ENCODE results near the gene CYRIA.

The CYRIA gene

DNA sequence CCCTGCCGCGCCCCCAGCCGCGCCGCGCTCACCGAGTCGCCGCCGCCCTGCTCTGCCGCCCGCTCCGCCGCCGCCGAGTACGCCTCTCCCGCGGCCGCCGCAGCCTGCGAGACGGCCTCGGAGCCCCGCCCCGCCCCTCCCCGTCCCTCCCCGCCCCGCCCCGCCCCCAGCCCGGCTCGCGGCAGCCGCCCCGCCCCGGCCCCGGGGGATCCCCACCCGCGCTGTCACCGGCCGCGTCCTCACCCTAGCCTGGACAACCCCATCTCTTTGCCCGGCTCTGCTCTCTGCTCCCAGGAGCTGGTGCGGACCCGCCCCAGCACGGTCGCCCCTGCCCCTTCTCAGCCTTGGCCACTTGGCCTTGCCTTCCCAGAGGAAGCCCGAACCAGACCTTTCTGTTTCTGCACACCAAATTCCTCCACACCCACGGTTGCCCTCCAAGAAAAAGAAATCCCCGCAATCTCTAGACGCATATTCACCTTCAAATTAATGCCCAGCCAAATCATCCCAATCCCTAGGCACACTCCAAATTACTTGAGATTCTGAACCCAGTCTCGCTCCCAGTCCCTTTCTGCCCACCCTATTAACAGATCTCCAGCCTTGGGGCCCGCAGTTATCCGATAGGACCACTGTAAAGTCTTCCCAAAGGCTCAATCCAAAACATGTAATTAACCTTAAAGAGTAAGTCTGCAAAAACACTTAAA, at the start of gene CYRIA:
TSS of gene CYRIA (minus strand) at position 87 of the 701 bp plus-strand sequence. CDS start 77,715 bp downstream, outside the sequence.
- peak in 1 of 3 experiments; percentile 26 for DNase-seq (ENCODE audit: low read depth in 3 of 3)

- DNase-seq (ENCODE audit: low read depth in 3 of 3) = no peak
Observed at GRCh38 chr2:16713011-16713423, 47.4 kb upstream of the CYRIA start.

- no peak for DNase-seq (ENCODE audit: low read depth in 3 of 3)
Observed at GRCh38 chr2:16709769-16710168, 44.1 kb upstream of the CYRIA start.

- DNase-seq (ENCODE audit: low read depth in 3 of 3) = no peak
Observed at GRCh38 chr2:16708173-16708572, 42.5 kb upstream of the CYRIA start.

DNA sequence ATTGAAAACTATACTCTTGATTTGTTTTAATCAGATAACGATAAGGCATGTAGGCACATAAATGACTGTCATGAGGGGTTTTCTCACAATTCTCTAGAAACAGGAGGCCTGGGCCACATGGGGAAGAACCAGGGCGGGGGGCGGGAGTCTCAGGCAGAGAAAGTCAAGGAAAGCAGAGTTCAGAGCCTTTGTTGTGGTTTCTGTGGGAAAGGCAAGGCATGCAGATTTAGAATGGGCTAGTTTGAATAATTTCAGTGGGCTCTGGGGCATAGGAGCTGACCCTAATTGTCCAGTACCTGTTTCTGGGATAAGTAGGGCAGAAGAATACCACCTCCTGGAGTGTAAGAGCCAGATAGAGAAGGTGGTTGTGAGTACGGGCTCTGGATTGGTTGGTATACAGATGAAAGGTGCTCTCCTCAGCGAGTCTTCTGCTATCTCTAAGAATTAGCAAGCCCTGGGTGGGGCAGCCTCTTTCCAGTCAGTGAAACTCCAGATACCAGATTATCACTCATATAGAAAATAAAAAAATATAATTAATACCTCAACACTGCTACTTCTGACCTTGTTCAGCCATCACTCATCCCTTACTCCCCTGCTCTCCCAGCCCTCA, 41.5 kb upstream of the CYRIA start:
- DNase-seq (ENCODE audit: low read depth in 3 of 3) = no peak

DNA sequence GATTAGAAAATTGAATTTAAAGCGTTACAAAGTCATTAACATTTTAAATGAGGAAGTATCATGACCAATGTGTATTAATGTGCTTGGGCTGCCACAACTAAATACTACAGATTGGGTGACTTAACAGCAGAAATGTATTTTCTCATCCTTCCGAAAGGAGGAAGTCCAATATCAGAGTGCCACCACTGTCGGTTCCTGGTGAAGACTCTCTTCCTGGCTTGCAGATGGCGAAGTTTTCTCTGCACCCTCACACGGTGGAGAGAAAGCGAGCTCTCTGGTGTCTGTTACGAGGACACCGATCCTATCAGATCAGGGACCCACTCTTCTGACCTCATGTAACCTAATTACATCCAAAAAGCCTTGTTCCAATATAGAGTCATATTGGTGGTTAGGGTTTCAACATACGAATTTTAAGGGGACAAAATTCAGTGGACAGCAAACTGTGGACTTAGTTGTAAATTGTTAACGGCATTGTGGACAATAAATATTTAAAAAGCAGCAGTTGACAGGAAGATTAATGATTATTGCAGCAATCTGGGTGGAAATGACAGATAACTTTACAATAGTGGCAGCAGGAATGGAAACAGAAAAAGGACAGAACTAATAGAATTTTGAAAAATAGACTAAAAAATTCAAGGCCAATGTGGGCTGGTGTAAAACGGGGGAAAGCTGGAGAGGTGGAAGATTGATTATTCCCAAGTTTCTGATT, 35.1 kb upstream of the CYRIA start:
- DNase-seq (ENCODE audit: low read depth in 3 of 3) = no peak

- DNase-seq (ENCODE audit: low read depth in 3 of 3) = no peak
Observed at GRCh38 chr2:16693854-16694253, 28.2 kb upstream of the CYRIA start.

- no peak for DNase-seq (ENCODE audit: low read depth in 3 of 3)
Observed at GRCh38 chr2:16691261-16691660, 25.6 kb upstream of the CYRIA start.

DNA sequence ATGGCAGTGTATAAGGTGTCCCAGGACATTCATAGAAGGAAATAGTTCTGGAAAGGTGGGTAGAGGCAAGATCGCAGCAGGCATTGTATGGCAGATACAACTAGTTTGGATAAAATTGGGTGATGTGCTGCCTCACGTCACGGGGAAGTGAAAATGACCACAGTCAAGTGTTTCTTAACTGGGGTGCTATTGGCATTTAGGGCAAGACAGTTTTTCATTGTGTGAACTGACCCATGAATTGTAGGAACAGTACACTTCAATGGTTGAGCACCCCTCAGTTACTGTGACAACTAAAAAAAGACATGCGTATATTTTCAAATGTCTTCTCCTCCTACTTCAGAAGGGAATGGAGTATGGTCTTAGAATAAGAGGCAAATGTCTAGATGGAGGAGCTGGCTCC, 22.3 kb upstream of the CYRIA start:
- no peak for DNase-seq (ENCODE audit: low read depth in 3 of 3)

DNA sequence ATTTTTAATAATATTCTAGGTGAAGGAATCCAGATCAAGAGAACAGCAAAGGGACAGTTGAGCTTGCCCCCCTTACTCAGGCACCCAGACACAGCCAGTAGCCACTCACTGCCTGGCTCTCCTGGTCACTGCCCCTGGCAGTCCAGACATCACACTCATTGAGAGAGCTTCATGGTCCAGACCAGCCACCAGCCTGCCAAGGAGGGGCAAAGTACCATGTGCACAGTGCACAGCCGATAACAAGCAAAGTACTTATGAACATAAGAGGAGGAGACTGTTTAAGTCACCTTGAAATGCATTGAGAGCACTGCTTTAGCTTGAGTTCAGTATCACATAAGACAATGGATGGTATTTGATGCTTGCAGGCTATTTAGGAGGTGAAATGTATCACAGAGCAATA, 21.6 kb upstream of the CYRIA start:
- DNase-seq (ENCODE audit: low read depth in 3 of 3) = no peak

DNA sequence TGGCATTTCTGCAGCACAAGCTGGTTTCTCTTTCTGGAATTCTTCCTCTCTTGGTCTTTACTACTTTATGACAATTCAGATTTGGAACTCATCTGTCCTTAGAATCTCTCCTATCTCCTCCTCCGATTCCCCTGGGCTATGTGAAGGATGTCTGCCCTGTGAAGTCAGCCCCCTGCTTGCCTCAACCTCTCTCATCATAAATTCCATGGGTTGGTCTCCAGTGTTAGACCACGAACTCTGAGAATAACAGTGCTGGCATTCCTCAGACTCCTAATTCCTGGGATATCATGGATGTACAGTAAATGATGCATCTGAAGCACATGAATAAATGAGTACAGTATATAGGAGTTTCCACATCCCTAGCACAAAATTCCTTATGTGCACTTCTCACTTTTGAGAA, 21.0 kb upstream of the CYRIA start:
- no peak for DNase-seq (ENCODE audit: low read depth in 3 of 3)

DNA sequence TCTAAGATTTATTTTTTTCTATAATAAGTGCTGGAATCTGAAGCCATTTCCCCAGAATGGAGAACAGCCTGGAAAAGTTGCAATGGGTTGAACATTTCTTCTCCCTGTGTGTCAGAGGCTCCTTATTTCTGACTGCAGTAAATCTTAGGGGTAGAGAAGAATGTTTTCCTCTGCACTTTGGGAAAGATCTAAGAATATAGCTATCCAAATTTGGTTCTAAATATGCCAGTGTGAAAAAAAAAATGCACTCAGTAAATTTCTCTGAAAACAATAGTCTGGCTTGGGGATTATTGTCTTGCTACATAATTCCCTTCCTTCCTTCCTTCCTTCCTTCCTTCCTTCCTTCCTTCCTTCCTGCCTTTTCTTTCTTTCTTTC, 19.7 kb upstream of the CYRIA start:
- no peak for DNase-seq (ENCODE audit: low read depth in 3 of 3)

GRCh38 chr2:16684676-16685339, 19.2 kb upstream of the CYRIA start:
- no peak for DNase-seq (ENCODE audit: low read depth in 3 of 3)

- no peak for DNase-seq (ENCODE audit: low read depth in 3 of 3)
Observed at GRCh38 chr2:16683576-16683975, 17.9 kb upstream of the CYRIA start.

DNA sequence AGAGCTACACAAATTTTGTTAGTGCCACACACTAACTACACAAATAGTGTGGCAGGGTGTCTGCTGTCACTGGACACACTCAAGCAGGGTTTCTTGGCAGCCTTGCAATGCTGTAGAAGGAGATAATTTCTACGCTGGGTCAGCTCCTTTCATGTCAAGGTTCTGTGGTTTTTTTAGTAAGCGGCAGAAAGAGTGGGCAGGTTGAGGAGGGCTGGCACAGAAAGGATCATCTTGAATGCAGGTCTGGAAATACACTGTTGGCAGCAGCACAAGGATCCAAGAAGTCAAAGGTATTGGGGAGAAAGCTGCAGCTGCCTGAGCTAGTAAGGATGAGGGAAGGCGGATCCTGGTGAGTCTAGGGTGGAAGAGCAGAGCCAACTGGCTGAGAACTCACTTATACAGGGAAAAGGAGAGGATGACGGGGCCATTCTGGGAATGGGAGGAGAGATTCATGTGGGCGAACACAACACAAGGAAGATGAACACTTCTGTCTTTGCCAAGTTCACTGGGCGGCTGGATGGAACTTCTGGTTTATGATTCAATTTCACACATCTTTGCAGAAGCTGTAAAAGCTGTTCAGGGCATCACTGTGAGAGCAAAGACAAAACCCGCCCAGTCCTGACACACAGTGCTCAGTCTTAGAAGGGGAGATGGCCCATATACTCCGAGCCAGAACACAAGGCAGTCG, 16.9 kb upstream of the CYRIA start:
- no peak for DNase-seq (ENCODE audit: low read depth in 3 of 3)

DNA sequence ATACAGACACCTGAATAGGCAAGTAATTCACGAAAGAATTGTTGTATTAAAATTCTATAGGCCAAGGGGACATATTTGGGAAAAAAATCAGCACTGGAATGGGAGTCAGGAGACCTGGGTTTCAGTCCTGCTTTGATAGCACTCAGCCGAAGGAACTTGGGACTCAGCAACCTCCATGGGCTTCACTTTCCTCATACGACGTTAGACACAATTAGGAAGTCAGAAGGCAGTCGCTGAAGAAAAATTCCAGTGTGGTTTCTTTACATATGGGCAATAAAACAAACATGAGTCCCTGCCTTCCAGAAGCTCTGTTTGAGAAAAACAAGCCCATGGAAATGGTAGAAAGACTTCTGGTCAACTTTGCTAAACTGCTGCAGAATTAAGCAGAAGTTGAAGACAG, 15.1 kb upstream of the CYRIA start:
- no peak for DNase-seq (ENCODE audit: low read depth in 3 of 3)

DNA sequence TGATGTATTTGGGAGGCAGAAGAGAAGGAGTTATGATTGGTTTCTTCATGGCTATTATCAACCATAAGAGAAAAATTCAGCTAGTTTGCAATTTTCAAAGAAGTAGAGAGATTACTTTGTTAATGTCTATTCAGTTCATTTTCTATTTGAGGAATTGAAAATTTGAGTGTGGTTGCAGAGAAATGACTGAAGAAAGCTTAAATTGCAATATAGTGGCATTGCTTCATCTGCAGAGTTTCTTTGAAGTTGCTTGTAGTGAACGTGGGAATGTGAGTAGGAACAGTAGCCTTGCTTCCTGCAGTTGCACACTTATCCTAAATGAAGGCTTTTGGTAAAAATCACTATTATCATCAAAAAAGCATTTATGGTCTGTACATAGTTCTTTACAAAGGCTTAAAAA, 14.7 kb upstream of the CYRIA start:
- DNase-seq (ENCODE audit: low read depth in 3 of 3) = no peak

- no peak for DNase-seq (ENCODE audit: low read depth in 3 of 3)
Observed at GRCh38 chr2:16678964-16679363, 13.3 kb upstream of the CYRIA start.

DNA sequence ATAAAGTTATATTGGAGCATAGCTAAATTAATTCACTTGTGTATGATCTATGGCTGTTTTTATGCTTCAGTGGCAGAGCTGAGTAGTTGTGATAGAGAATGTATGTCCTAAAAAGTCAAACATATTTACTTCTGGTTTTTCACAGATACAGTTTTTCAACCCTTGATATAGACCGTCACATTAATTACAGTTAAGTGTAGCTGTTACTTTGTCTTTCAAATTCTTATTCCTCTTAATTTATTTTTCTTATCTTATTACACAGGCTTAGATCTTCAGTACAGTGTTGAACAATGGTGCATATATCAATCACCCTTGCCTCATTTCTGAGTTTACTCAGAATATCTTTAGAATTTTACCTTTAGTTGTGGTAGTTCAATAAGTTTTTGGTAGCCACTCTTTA, 12.2 kb upstream of the CYRIA start:
- DNase-seq (ENCODE audit: low read depth in 3 of 3) = no peak

GRCh38 chr2:16675781-16676180, 10.1 kb upstream of the CYRIA start:
- DNase-seq (ENCODE audit: low read depth in 3 of 3) = no peak

DNA sequence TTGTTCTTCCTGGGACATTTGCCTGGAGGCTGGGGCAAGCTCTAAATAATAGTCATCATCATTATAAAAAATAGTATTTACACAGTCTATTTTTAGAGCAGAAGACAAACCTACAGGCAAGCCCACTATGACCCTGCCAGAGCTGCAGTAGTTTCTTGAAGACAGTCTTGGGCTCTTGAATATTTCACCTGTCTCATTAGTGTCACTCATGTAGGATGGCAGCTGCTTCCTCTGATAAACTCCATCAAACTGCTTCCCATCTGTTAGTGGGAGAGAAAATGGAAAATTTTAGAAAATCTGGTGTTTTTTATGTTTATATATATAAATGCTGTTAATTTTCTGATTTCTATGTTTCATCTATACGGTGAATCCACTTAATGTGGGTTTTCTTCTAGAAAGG, 8.5 kb upstream of the CYRIA start:
- DNase-seq (ENCODE audit: low read depth in 3 of 3) = no peak

DNA sequence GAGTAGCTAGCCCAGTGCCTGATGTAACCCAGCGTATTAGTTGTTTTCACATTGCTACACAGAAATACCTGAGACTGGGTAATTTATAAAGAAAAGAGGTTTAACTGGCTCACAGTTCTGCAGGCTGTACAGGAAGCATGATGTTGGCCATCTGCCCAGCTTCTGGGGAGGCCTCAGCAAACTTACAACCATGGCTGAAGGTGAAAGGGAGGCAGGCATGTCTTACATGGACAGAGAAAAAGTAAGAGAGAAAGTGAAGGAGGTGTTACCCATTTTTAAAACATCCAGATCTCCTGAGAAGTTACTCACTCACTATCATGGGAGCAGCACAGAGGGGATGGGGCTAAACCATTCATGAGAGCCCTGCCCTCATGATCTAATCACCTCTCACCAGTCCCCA, 6.1 kb upstream of the CYRIA start:
- DNase-seq (ENCODE audit: low read depth in 3 of 3) = no peak

Measured in stimulated activated CD4-positive, alpha-beta T cell treated with anti-CD3 and anti-CD28 coated beads, TNF-alpha, amount 100 ng/mL, for 4 hours (primary cell).